ENCODE data around the gene FLNC. TPM values are rescaled to one million over a fixed set of nuclear protein-coding genes. Genes with fewer than 3 reads are reported as not detected.

The FLNC gene
- polyA plus RNA-seq, 2 of the 4 experiments (the other 2 are of a cell fraction), result 0.43 to 3.4 TPM

GRCh38 chr7:128892521-128893250, 62.5 kb downstream of the FLNC start:
- WGBS (ENCODE audit: missing lambda C conversion rate), result 76% methylated on average over 4 of the region's 13 CpGs
- FAIRE-seq, result no peak
- Histone ChIP-seq H3K27ac (no peak overlapping the region), H3K4me2 (no peak overlapping the region), H3K4me1 (peaks cover 2% of the 10 kb centered on the region; the same call in 2 of the 3 replicates), H3K4me3 (no peak overlapping the region), H3K9me3 (no peaks in the 10 kb centered on the region)
- no peak for DNase-seq (ENCODE audit: low read depth in 1 of 2, low spot score in 1 of 2)
- POLR2A ChIA-PET, result no interaction called here
- CTCF ChIA-PET, result interaction anchor here (1.0 to 3.0 kb wide), 3 partner anchors 9 to 12 kb away, joined by 3 to 11 read pairs (median 3); no protein-coding TSS in a partner anchor
- peak in 1 of 2 experiments; percentile 5; a peak in 1 of 6 replicates for ATAC-seq
- TF ChIP-seq GATA3 (IDR thresholded peaks at IDR 0.05; ENCODE audit: borderline replicate concordance) (no peak), RFX5 (IDR thresholded peaks at IDR 0.05) (no peak), HES2 (IDR thresholded peaks at IDR 0.05) (no peak), HOXB5 (CRISPR knock-in tag; IDR thresholded peaks at IDR 0.05) (no peak), CHD4 (IDR thresholded peaks at IDR 0.05; ENCODE audit: borderline replicate concordance) (no peak), MAZ (IDR thresholded peaks at IDR 0.05; ENCODE audit: borderline replicate concordance, low read depth, low read length) (no peak), HEYL (CRISPR knock-in tag; IDR thresholded peaks at IDR 0.05) (no peak), RCOR1 (IDR thresholded peaks at IDR 0.05; ENCODE audit: low read depth, low read length) (no peak), EHF (CRISPR knock-in tag; IDR thresholded peaks at IDR 0.05) (no peak), NPAS2 (CRISPR knock-in tag; IDR thresholded peaks at IDR 0.05; ENCODE audit: borderline replicate concordance) (no peak), E2F6 (IDR thresholded peaks at IDR 0.05; ENCODE audit: borderline replicate concordance, low read depth) (no peak), ESRRA (IDR thresholded peaks at IDR 0.05; ENCODE audit: borderline replicate concordance, low read length) (no peak), POLR2A (IDR thresholded peaks at IDR 0.05; ENCODE audit: low read length) (no peak)

- POLR2A ChIA-PET, result no interaction called here
- TF ChIP-seq NPAS2 (CRISPR knock-in tag; IDR thresholded peaks at IDR 0.05; ENCODE audit: borderline replicate concordance) (no peak), PBX3 (IDR thresholded peaks at IDR 0.05) (no peak), ZSCAN20 (CRISPR knock-in tag; IDR thresholded peaks at IDR 0.05) (no peak), ZFP36 (IDR thresholded peaks at IDR 0.05; ENCODE audit: borderline replicate concordance, partially characterized antibody) (no peak), FOSB (CRISPR knock-in tag; IDR thresholded peaks at IDR 0.05) (no peak), RNF2 (IDR thresholded peaks at IDR 0.05; ENCODE audit: borderline replicate concordance, low read depth) (no peak), MYC (IDR thresholded peaks at IDR 0.05; ENCODE audit: borderline replicate concordance, low read length) (no peak), CBX2 (IDR thresholded peaks at IDR 0.05; ENCODE audit: borderline replicate concordance, low read depth) (no peak), FOSL2 (IDR thresholded peaks at IDR 0.05) (no peak), FOSL2 (CRISPR knock-in tag; IDR thresholded peaks at IDR 0.05) (no peak), SREBF2 (IDR thresholded peaks at IDR 0.05) (no peak), ATOH8 (CRISPR knock-in tag; IDR thresholded peaks at IDR 0.05; ENCODE audit: low read depth) (no peak), ZNF302 (CRISPR knock-in tag; IDR thresholded peaks at IDR 0.05) (no peak), HDAC2 (IDR thresholded peaks at IDR 0.05) (no peak), TFCP2L1 (CRISPR knock-in tag; IDR thresholded peaks at IDR 0.05) (no peak), EHMT2 (IDR thresholded peaks at IDR 0.05; ENCODE audit: low read depth) (no peak)
- Histone ChIP-seq H3K27ac (no peak overlapping the region), H3K4me1 (peaks cover 4% of the 10 kb centered on the region; the same call in 2 of the 3 replicates), H3K9me3 (no peaks in the 10 kb centered on the region), H3K4me3 (no peak overlapping the region), H3K4me2 (no peak overlapping the region)
- CTCF ChIA-PET, result interaction anchor here (1.0 to 3.0 kb wide), 3 partner anchors 10 to 13 kb away, joined by 3 to 11 read pairs (median 3); no protein-coding TSS in a partner anchor
- DNase-seq (ENCODE audit: low read depth in 1 of 2, low spot score in 1 of 2) (no peak), FAIRE-seq (no peak), ATAC-seq (no peak)
- 84% methylated on average over 9 of the region's 23 CpGs for WGBS (ENCODE audit: missing lambda C conversion rate)
These were observed 63.3 kb downstream of the FLNC start for GRCh38 chr7:128893251-128894100.
